Activated T-cell treated with anti-CD3 and anti-CD28 coated beads, Interleukin-2, amount 50 U/mL, for 24 hours (primary cell): ENCODE results near the gene UTP11.

ENCODE experiments used
- DNase-seq: peaks from one replicate; pipeline ENCODE4 v3.0.0-alpha.2; 2020
- H3K27ac Mint-ChIP-seq: 2 replicates; pipeline ENCODE4 v1.8.0; 2020; ENCODE audit warnings: mild to moderate bottlenecking, mixed read lengths
- H3K27me3 Mint-ChIP-seq: 2 replicates; pipeline ENCODE4 v1.8.0; 2020; ENCODE audit warnings: mixed read lengths
- H3K36me3 Mint-ChIP-seq: 2 replicates; pipeline ENCODE4 v1.8.0; 2020; ENCODE audit warnings: low read depth, mixed read lengths
- H3K4me1 Mint-ChIP-seq: 2 replicates; pipeline ENCODE4 v1.8.0; 2020; ENCODE audit warnings: low read depth, mixed read lengths
- H3K4me3 Mint-ChIP-seq: 2 replicates; pipeline ENCODE4 v1.8.0; 2020; ENCODE audit warnings: mild to moderate bottlenecking, moderate library complexity, mixed read lengths
- H3K9me3 Mint-ChIP-seq: 2 replicates; pipeline ENCODE4 v1.8.0; 2020; ENCODE audit warnings: mixed read lengths

UTP11 gene

DNA sequence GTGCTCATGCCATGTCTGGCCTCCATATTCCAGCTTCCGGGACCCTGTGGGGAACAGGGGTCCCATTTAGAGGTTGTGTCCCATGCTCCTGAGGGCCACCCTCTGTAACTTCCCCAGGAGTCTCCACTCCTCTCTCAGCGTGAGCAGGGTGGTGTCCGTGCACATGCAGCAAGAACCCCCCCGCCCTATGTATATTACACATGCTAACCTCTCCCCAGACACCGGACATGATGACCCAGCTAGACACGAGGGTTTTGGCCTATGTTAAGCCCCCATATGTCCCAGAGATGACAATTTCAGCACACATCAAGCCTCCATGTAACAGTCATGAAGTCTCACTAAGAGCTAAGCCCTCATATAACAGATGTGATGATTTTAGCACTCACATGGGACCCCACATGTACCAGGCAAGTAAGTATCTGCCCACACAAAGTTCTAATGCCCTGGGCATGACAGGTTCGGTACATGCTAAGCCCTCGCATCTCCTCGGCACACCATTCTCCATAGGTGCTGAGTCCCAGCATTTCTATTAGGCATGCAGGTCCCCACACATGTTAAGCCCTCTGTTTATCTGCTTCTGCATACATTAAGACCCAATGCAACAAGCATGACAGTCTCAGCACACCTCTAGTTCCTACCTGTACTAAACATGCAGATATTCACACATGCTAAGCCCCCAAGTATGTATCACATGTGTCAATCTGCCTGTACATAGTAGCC lies 14.3 kb upstream of the UTP11 start:
- Mint-ChIP-seq H3K27me3 (no peaks in the 10 kb centered on the region), H3K4me3 (no peak overlapping the region), H3K27ac (peak overlapping the region; percentile 94), H3K9me3 (no peaks in the 10 kb centered on the region), H3K4me1 (peaks cover 69% of the 10 kb centered on the region), H3K36me3 (peaks cover 66% of the 10 kb centered on the region)
- DNase-seq = no peak

DNA sequence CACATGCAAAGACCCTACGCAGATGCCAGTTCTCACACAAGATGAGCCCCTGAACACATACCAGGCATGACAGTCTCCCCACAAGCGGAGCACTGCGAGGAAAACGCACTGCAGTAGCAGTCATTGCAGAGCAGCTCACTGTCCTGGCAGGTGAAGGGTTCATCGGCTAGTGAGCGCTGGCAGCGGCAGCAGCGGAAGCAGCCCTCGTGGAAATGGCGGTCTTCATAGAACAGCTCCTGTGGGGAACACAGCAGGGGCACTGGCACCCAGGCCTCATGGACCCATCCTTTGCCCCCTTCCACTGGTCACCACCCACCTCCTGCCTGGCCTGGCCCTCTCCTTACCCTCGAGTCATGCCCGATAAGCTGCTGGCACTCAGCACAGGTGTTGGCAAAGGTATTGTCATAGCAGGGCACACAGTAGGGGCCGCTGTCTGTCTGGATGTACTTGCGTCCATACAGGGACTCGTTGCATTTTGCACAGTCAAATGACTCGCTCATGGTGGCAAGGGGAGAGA lies 13.6 kb upstream of the UTP11 start:
- peak overlapping the region; percentile 94 for H3K27ac Mint-ChIP-seq
- H3K36me3 Mint-ChIP-seq = peaks cover 73% of the 10 kb centered on the region
- no peaks in the 10 kb centered on the region for H3K27me3 Mint-ChIP-seq
- peak overlapping the region; percentile 62 for H3K4me3 Mint-ChIP-seq
- DNase-seq = no peak
- H3K4me1 Mint-ChIP-seq = peaks cover 76% of the 10 kb centered on the region
- H3K9me3 Mint-ChIP-seq = no peaks in the 10 kb centered on the region

DNA sequence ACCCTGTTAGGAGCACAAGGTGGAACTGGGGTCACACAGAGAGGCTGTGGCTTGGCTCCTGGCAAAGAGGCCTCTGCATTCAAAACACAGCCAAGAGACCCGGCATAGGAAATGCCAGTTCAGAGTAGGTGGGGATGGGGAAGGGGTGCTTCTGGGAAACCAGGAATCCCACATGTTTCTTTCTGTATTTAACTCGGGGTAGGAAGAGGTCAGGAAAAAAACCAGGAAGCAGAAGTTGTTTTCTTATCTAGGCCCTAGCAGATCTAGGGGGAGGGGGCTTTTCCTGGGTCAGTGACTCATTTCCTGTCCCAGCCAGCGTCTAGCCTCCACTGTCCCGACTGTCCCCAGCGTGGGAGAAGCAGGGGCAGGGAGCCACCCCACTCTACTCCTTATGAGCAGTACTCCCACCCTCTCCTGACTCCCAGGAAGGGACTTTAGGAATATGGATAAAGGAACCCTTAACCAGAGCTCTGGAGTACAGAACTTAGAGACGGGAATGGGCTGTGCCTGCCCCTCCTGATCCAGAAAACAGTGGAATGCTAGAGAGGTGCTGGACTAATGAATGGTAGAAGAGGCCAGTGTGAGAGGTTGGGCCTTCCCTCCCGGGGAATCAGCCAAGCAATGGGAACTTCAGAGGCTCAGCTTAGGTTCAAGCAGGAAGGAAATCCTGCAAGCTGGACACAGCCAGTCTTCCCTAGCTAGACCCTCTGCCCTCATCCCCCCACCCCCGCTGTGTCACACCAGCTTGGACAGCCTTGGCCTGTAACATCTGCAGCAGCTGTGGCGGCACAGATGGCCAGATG lies 12.9 kb upstream of the UTP11 start:
- Mint-ChIP-seq H3K36me3 (peaks cover 73% of the 10 kb centered on the region), H3K27me3 (no peaks in the 10 kb centered on the region), H3K4me3 (peak overlapping the region; percentile 62), H3K27ac (peak overlapping the region; percentile 94), H3K9me3 (no peaks in the 10 kb centered on the region), H3K4me1 (peaks cover 77% of the 10 kb centered on the region)
- no peak for DNase-seq

DNA sequence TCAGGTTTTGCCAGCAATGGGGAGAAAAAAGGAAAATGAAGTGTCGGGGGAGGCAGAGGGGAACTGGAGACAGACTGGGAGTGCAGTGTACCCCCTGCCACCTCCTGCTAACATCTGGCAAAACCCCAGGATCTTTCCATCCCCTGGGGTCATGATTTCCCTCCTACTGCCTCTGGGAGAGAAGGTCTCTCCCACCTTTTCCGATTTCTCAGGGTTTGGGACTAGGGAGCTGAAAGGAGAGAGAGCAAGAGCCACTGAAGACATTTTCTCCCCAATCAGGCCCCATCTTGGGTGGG lies 12.4 kb upstream of the UTP11 start:
- DNase-seq = no peak
- Mint-ChIP-seq H3K36me3 (peaks cover 70% of the 10 kb centered on the region), H3K9me3 (no peaks in the 10 kb centered on the region), H3K27me3 (no peaks in the 10 kb centered on the region), H3K4me3 (peak overlapping the region; percentile 62), H3K27ac (peak overlapping the region; percentile 94), H3K4me1 (peaks cover 72% of the 10 kb centered on the region)

DNA sequence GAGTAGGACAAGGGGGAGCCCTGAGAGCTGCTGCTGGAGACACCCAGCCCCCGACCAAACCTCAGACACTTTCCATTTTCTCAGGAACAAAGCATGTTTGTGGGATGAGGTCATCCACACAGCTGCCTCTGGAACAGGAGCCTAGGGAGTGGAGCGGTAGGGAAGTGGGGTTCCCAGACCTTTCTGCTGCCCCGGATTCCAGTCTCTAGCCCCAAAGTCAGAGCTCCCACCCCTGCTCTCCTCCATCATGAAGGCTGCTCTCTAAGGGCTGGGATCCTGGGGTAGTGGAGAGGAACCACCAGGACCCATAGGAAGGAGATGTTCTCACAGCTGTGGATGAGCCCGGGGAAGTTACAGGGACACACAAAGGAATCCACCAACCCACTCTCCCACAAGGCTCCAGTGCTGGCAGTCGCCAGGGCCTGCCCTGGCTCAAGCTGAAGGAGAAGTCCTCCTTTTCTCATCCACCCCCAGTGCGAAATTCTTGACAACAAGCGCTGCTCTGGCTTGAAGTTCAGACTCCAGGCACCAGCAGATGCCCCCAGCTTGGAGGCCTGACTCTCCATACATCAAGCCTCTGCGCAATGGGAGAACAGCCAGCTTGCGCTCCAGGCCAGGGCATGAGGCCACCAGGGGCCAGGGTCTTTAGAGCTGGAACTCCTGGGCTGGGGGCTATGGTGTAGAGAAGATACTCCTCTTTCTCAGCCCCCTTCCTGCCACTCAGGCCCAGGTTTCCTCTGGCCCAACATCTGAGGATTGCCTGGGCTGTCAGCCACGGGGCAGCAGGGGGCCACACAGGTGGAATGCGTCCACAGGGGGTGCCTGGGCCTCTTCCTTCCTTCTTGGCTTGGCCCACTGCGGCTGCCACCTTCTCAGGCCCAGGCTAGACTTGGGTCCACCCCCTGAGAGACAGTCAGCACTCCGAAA lies 11.7 kb upstream of the UTP11 start:
- Mint-ChIP-seq H3K4me1 (peaks cover 70% of the 10 kb centered on the region), H3K9me3 (no peaks in the 10 kb centered on the region), H3K27me3 (no peaks in the 10 kb centered on the region), H3K4me3 (peak overlapping the region; percentile 62), H3K27ac (peak overlapping the region; percentile 94), H3K36me3 (peaks cover 67% of the 10 kb centered on the region)
- DNase-seq = no peak

DNA sequence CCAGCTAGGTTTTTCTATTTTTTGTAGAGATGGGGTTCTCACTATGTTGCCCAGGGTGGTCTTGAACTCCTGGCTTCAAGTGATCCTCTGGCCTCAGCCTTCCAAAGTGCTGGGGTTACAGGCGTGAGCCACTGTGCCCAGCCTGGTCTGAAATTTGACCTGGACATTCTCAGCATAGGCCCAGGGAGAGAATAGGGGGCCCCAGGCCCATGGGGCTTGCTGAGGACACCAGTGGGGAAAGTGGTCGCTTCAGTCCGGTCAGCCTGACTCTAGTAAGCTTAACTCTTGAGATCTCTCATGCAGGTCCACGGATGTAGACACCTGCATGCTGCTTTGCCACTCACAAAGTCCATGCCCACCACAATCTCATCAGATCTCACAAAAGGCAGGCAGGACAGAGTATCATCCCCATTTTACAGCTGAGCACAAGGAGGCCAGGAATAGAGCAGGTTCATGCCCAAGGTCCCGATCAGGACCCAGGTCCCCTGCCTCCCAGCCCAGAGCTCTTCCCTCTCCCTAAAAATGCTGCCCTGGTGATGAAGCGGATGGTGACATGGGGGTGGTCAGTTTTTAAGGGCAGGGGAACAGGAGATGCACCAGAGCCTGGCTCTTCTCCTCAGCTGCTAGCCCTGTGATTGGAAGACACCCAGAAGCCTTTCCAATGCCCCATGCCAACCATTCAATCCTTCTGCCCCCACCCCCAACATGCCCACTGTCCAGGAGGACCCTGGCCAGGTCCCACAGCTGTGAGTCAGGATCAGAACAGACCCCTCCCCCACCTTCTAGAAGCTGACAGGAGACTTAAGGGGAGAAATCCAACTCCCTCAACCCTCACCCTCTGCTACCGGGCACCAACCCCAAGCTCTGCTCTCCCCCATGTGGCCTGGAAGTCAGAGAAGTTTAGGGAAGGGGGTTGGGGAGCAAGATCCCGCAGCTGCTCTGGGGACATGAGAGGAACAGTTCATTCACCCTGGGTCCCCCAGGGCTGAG lies 9.0 kb upstream of the UTP11 start:
- no peaks in the 10 kb centered on the region for H3K27me3 Mint-ChIP-seq
- H3K4me1 Mint-ChIP-seq = peaks cover 62% of the 10 kb centered on the region

DNA sequence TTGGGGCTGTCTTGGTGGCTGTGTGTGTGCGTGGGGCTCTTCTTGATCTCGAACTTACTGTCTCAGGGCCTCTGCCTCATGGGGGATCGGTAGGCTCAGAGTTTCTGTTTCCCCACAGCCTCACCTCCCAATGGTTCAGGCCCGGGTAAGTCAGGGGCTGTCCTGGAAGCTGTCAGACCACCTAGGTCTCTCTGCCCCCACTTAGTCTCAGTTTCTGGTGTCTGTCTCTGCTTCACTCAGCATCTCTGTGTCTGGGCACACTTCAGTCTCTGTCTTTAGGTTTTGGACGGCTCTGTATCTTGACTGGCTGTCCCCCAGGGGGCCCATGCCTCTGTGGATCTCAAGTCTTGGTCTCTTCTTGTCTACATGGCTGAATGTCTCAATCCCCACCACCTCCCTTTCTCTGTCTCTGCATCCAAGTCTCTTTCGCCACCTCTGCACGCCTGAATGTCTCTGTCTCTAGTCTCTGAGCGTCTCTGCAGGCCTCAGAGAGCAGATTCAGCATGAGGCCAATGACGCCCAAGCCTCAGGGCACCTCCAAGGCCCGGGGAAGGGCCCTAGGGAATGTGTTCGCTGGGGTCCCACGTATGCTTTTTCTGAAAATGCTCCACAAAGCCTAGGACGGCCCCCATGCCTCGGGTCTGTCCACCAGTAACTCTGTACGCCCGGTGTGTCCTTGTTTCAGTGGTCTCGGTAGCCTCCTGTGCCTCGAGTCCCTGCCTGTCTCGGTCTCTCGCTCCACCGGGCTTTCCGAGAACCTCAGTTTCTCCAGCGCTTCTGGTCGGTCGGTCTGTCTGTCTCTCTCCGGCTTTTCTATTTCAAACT lies 8.0 kb upstream of the UTP11 start:
- Mint-ChIP-seq H3K27ac (peak overlapping the region; percentile 89), H3K36me3 (peaks cover 36% of the 10 kb centered on the region), H3K27me3 (no peaks in the 10 kb centered on the region), H3K9me3 (no peaks in the 10 kb centered on the region), H3K4me3 (peak overlapping the region; percentile 88), H3K4me1 (peaks cover 62% of the 10 kb centered on the region)
- peak; percentile 65 for DNase-seq

More for the DNA sequence above, 9.0 kb upstream of the UTP11 start:
- no peak for DNase-seq
- Mint-ChIP-seq H3K27ac (peak overlapping the region; percentile 89), H3K4me3 (peak overlapping the region; percentile 88), H3K36me3 (peaks cover 44% of the 10 kb centered on the region), H3K9me3 (no peaks in the 10 kb centered on the region)

DNA sequence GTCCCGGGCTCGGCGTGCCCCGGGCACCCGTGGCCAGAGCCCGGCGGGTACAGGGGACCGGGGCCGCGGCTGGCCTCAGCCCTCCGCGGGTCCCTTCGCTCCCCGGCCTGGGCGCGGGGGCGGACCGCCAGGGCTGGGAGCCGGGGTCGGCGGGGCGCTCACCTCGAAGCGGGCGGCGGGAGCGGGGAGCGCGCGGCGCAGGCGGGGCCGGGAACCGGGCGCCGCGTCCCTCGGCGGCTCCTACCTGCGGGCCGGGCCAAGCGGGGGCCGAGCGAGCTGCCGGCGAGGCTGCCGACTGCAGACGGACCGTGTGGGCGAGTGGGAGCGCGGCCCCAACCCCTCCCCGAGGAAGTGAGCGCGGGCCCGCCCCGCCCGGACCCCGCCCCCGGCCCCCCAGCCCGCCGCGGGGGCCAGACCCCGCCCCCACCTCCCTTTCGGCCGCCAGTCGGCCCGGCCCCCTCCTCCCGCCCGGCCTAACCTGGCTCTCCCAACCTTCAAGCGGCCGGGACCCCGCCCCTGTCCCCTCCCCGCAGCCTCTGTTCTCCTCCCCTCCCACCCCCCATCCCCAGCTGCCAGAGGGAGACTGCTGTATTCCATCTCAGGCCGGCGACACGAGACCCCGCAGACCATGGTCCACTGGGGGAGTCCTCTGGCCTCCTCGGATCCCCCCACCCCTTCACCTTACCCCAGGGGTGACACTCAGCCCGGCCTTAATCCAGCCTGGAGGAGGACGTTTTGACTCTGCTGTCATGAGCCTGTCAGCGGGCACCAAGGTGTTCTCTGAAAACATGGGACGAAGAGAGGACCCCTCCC lies 7.1 kb upstream of the UTP11 start, which contains the start of gene FHL3:
FHL3 (minus strand) TSS at position 320 of the 813 bp plus-strand sequence. CDS start 6,102 bp downstream, outside the sequence.
- H3K4me3 Mint-ChIP-seq = peak within 1 kb of the TSS; percentile 88
- H3K4me1 Mint-ChIP-seq = peaks cover 62% of the 10 kb centered on the region
- H3K27me3 Mint-ChIP-seq = no peaks in the 10 kb centered on the region
- H3K27ac Mint-ChIP-seq = peak within 1 kb of the TSS; percentile 89
- H3K36me3 Mint-ChIP-seq = peaks cover 28% of the 10 kb centered on the region
- peak; percentile 74 for DNase-seq
- no peaks in the 10 kb centered on the region for H3K9me3 Mint-ChIP-seq

DNA sequence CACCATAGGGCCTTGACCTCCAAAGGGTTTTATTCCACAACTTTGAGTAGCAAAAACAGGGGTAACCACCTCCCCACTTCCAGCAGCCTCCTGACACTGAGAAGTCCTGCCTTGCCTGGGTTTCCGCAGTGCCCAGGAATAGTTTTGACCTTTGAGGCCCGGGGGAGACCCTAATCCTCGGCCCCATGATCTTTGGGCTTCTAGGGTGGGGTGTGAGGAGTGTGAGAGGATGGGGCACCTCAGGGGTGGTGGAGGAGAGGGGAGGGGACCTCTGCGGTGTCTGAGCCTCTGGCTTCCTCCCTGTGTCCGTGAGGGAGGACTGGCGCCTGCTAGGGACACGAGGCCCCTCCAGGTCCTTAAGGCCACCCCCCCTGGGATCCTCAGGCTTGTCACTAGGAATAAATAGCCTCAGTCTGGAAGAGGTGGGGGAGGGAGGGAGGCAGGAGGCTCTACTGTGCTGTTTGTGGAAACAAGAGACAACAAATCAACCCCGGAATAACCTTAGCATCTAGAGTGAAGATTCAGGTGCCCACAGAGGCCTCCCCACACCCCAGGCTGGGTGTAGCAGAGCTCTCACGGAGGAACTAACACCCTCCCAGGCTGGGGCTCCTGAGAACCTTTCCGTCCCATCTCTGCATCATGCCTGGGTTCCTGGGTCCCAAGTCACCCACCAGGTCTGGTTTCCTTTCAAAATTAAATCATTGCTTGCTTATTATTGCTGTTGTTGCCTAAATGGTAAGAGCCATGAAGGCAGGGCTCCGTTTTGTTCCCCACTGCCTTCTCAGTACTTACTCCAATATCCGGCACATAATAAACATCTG lies 6.3 kb upstream of the UTP11 start:
- H3K27ac Mint-ChIP-seq = peak overlapping the region; percentile 69
- H3K4me3 Mint-ChIP-seq = peak overlapping the region; percentile 61
- H3K36me3 Mint-ChIP-seq = peaks cover 23% of the 10 kb centered on the region
- H3K9me3 Mint-ChIP-seq = peaks cover under 1% of the 10 kb centered on the region
- no peaks in the 10 kb centered on the region for H3K27me3 Mint-ChIP-seq
- DNase-seq = peak; percentile 35
- H3K4me1 Mint-ChIP-seq = peaks cover 58% of the 10 kb centered on the region

DNA sequence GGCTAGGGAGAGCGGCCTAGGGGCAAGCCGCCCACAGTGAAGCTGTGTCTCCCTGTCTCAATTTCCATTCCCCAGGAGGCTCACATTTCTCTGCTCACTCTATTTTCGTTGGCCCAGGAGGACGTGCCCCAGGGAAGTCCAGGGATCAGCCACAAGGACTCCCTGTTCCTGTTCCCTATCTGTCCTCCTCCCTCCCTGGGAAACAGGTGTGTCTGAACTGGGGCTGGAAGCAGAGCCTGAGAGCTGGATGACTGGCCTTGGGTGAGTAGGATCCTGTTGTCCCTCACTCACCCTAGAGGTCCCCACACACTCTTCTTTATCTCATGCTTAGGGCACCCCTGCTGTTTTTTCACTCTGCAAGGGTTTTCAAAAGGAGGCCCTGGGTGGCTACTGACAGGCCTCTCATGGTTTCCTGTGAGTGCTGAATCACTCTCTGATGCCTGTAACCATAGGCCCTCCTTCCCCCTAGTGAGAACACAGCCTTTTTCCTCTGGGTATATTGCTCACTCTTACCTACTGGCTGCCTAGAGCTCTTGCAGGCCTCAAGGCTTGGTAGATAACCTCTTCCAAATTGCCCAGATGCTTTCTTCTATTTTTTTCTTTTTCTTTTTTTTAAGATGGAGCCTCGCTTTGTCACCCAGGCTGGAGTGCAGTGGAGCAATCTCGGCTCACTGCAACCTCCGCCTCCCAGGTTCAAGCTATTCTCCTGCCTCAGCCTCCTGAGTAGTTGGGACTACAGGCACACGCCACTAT lies 3.3 kb upstream of the UTP11 start:
- H3K4me3 Mint-ChIP-seq = peak overlapping the region; percentile 53
- H3K27me3 Mint-ChIP-seq = no peaks in the 10 kb centered on the region
- H3K9me3 Mint-ChIP-seq = peaks cover 4% of the 10 kb centered on the region
- H3K27ac Mint-ChIP-seq = peak overlapping the region; percentile 98
- peaks cover 60% of the 10 kb centered on the region for H3K4me1 Mint-ChIP-seq
- H3K36me3 Mint-ChIP-seq = peaks cover 29% of the 10 kb centered on the region
- DNase-seq = peak; percentile 70

DNA sequence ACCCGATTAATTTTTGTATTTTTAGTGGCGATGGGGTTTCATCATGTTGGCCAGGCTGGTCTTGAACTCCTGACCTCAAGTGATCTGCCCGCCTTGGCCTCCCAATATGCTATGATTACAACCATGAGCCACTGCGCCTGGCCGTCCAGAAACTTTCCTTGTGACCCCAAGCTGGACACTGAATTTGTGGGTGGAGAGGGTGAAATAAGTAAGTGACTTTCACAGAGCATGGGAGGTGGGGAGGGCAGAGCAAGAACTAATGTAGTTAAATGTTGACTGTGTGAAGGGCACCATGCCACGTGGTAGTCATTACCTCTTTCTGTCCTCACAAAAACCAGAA lies 2.7 kb upstream of the UTP11 start:
- Mint-ChIP-seq H3K4me1 (peaks cover 62% of the 10 kb centered on the region), H3K4me3 (peak overlapping the region; percentile 53), H3K36me3 (peaks cover 28% of the 10 kb centered on the region), H3K27ac (peak overlapping the region; percentile 98), H3K9me3 (peaks cover 4% of the 10 kb centered on the region), H3K27me3 (no peaks in the 10 kb centered on the region)
- DNase-seq = no peak
